GM06990 (cell line): ENCODE results near the gene DOCK1.

Source experiments
- DNase-seq: peaks from one replicate; pipeline ENCODE4 v3.0.0-alpha.2; 2011; ENCODE audit not compliant: insufficient read length; ENCODE audit errors: extremely low read depth
- H3K27me3 ChIP-seq: replicated peaks from 2 replicates; pipeline ENCODE4 v1.6.0; 2011; ENCODE audit warnings: low read length; ENCODE audit not compliant: control insufficient read depth, insufficient read depth
- H3K36me3 ChIP-seq: 2 replicates; pipeline ENCODE4 v1.5.1; 2011; ENCODE audit warnings: low read length; ENCODE audit not compliant: control insufficient read depth, insufficient read depth
- H3K4me3 ChIP-seq: replicated peaks from 2 replicates; pipeline ENCODE4 v1.5.1; 2011; ENCODE audit warnings: low read depth, mild to moderate bottlenecking, control low read depth, low read length
- CTCF ChIP-seq: IDR thresholded peaks from 2 replicates; pipeline ENCODE4 v1.5.1; 2011; ENCODE audit warnings: low read length, control low read depth, mild to moderate bottlenecking, inconsistent platforms; ENCODE audit not compliant: insufficient read depth, poor library complexity, severe bottlenecking

Gene DOCK1

GRCh38 chr10:127018298-127018650 is 113.0 kb downstream of the DOCK1 start:
- H3K4me3 ChIP-seq: no peak overlapping the region
- H3K27me3 ChIP-seq: no peaks in the 10 kb centered on the region
- no peak for DNase-seq
- TF ChIP-seq CTCF: no peak
- H3K36me3 ChIP-seq: no peaks in the 10 kb centered on the region

- TF ChIP-seq CTCF: no peak
- H3K27me3 ChIP-seq: no peaks in the 10 kb centered on the region
- DNase-seq: no peak
- no peaks in the 10 kb centered on the region for H3K36me3 ChIP-seq
- no peak overlapping the region for H3K4me3 ChIP-seq
Observed at GRCh38 chr10:127018766-127019165, 113.5 kb downstream of the DOCK1 start.

- Histone ChIP-seq H3K4me3 (no peak overlapping the region), H3K36me3 (no peaks in the 10 kb centered on the region), H3K27me3 (no peaks in the 10 kb centered on the region)
- no peak for TF ChIP-seq CTCF
- DNase-seq: no peak
Observed at GRCh38 chr10:127020260-127020659, 115.0 kb downstream of the DOCK1 start.

- DNase-seq: no peak
- H3K4me3 ChIP-seq: no peak overlapping the region
- TF ChIP-seq CTCF: no peak
- H3K27me3 ChIP-seq: no peaks in the 10 kb centered on the region
- no peaks in the 10 kb centered on the region for H3K36me3 ChIP-seq
Observed at GRCh38 chr10:127021801-127022200, 116.6 kb downstream of the DOCK1 start.

- Histone ChIP-seq H3K4me3 (no peak overlapping the region), H3K36me3 (no peaks in the 10 kb centered on the region), H3K27me3 (no peaks in the 10 kb centered on the region)
- no peak for TF ChIP-seq CTCF
- DNase-seq: no peak
Observed at GRCh38 chr10:127024685-127025435, 119.6 kb downstream of the DOCK1 start.

GRCh38 chr10:127027786-127028185 is 122.6 kb downstream of the DOCK1 start:
- H3K27me3 ChIP-seq: no peaks in the 10 kb centered on the region
- H3K36me3 ChIP-seq: no peaks in the 10 kb centered on the region
- no peak overlapping the region for H3K4me3 ChIP-seq
- TF ChIP-seq CTCF: no peak
- no peak for DNase-seq
